PC-9 (cell line): ENCODE data around the gene DENND6A. TPM values are rescaled to one million over a fixed set of nuclear protein-coding genes. Genes with fewer than 3 reads are reported as not detected.

Experiments
- Bru-seq: library from RNA; stranded (reverse); fragments of 400-500 nt; gene quantifications from one replicate; lab custom pipeline; 2021; lab: Mats Ljungman, UMichigan
- BruChase-seq, 2 experiments: library from RNA; stranded (reverse); fragments of 400-500 nt; gene quantifications; one replicate each; lab custom pipeline; 2021; lab: Mats Ljungman, UMichigan
- BruUV-seq: library from RNA; stranded (reverse); fragments of 400-500 nt; replicated peaks from 2 replicates; lab custom pipeline; 2021; lab: Mats Ljungman, UMichigan
- CTCF ChIA-PET: fragments of 300-600 bp; sonication (Branson Sonifier 250); formaldehyde crosslinking; loops from one replicate; lab custom pipeline; 2022; ENCODE audit warnings: antibody characterized with exemption; lab: Charles Lee
- POLR2A ChIA-PET: fragments of 300-600 bp; sonication (Branson Sonifier 250); formaldehyde crosslinking; loops from one replicate; lab custom pipeline; 2022; ENCODE audit warnings: antibody characterized with exemption; ENCODE audit not compliant: unreplicated experiment; lab: Charles Lee
- DNase-seq, 2 experiments: peaks; one replicate each; pipeline versions ENCODE4 v3.0.0 to v3.0.0-alpha.2; 2015 to 2022; ENCODE audit warnings: mixed read lengths in 1 of 2
- H2AFZ ChIP-seq: fragments of 200-600 bp; sonication (generic); 2 replicates; pipeline ENCODE4 v1.8.1; 2017; ENCODE audit warnings: antibody characterized with exemption
- H3F3A ChIP-seq: fragments of 200-600 bp; sonication (generic); 2 replicates; pipeline ENCODE4 v1.8.1; 2017; ENCODE audit warnings: antibody characterized with exemption, mild to moderate bottlenecking, low read depth; ENCODE audit not compliant: insufficient read depth
- H3K27ac ChIP-seq: fragments of 200-600 bp; sonication (generic); 2 replicates; pipeline ENCODE4 v1.6.1; 2016; ENCODE audit warnings: mixed run types
- H3K27me3 ChIP-seq: fragments of 200-600 bp; sonication (generic); 2 replicates; pipeline ENCODE4 v1.6.1; 2016; ENCODE audit warnings: low read depth, mixed run types; ENCODE audit not compliant: insufficient read depth
- H3K36me3 ChIP-seq: fragments of 200-600 bp; sonication (generic); 2 replicates; pipeline ENCODE4 v1.6.1; 2016; ENCODE audit warnings: low read depth, mixed run types
- H3K4me1 ChIP-seq: fragments of 200-600 bp; sonication (generic); replicated peaks from 2 replicates; pipeline ENCODE4 v1.6.1; 2016; ENCODE audit warnings: mixed run types; ENCODE audit not compliant: insufficient read depth
- H3K4me2 ChIP-seq: fragments of 200-600 bp; sonication (generic); 2 replicates; pipeline ENCODE4 v1.6.1; 2017; ENCODE audit warnings: mixed run types
- H3K4me3 ChIP-seq: fragments of 200-600 bp; sonication (generic); 2 replicates; pipeline ENCODE4 v1.6.1; 2016; ENCODE audit warnings: mixed run types
- H3K79me2 ChIP-seq: fragments of 200-600 bp; sonication (generic); 2 replicates; pipeline ENCODE4 v1.6.1; 2017; ENCODE audit warnings: low read depth, mixed run types
- H3K9me2 ChIP-seq: fragments of 200-600 bp; sonication (generic); 2 replicates; pipeline ENCODE4 v1.8.1; 2017; ENCODE audit warnings: mild to moderate bottlenecking; ENCODE audit not compliant: insufficient read depth
- H3K9me3 ChIP-seq: fragments of 200-600 bp; sonication (generic); 2 replicates; pipeline ENCODE4 v1.8.1; 2016; ENCODE audit warnings: low read depth; ENCODE audit not compliant: insufficient read depth
- H4K20me1 ChIP-seq: fragments of 200-600 bp; sonication (generic); 2 replicates; pipeline ENCODE4 v1.8.1; 2017; ENCODE audit not compliant: insufficient read depth
- EZH2 ChIP-seq: fragments of 200-600 bp; sonication (generic); IDR thresholded peaks from 2 replicates; pipeline ENCODE4 v1.8.0; 2017; ENCODE audit warnings: antibody characterized with exemption, low read depth
- intact Hi-C: fragments of 100-400 bp; cut with micrococcal nuclease; formaldehyde crosslinking; loops from one replicate; pipeline ENCODE4 v1.10.0; 2022; ENCODE audit not compliant: unreplicated experiment
- long read RNA-seq: library from polyadenylated mRNA; stranded (forward); transcript quantifications from one replicate; pipeline ENCODE4 v2.0.0, GENCODE V29; 2022
- total RNA-seq: library from RNA; stranded (reverse); gene quantifications from 2 replicates; pipeline ENCODE4 v1.2.3, GENCODE V29; 2021
- TF ChIP-seq, protein P1 (sequence below): fragments of 200-600 bp; sonication (generic); conservative IDR thresholded peaks from 2 replicates; pipeline ENCODE4 v1.6.1; 2017; ENCODE audit warnings: mixed run types, antibody characterized with exemption, mild to moderate bottlenecking, moderate library complexity

The DENND6A gene
- 23.6 and 28.2 TPM in 2 replicates for total RNA-seq
- Bru-seq, nascent RNA, result percentile 92 among the genes with signal in this experiment
- BruChase-seq, experiment 1, labeled RNA remaining after a 2-hour chase, result percentile 94 among the genes with signal in this experiment
- percentile 88 among the genes with signal in this experiment for BruChase-seq, experiment 2, labeled RNA remaining after a 6-hour chase
- long read RNA-seq, partial matches to known transcripts, result 2 of 14 reads
- long read RNA-seq, other reads (novel, unspliced or antisense), result 12 of 14 reads

GRCh38 chr3:57692396-57693147, at the start of gene DENND6A:
Gene DENND6A, minus strand, starts transcription at chr3:57693077. Its CDS starts 59 bp downstream, at chr3:57693018.
- BruUV-seq, result no TSS peak
- Histone ChIP-seq H3K27me3 (no peaks in the 10 kb centered on the region), H3K4me2 (peak within 1 kb of the TSS; percentile 89), H3K36me3 (no peaks in the 10 kb centered on the region), H2AFZ (peak within 1 kb of the TSS; percentile 83), H3K4me3 (peak within 1 kb of the TSS; percentile 65), H3F3A (peaks cover 38% of the 10 kb centered on the region), H3K79me2 (peaks cover 47% of the 10 kb centered on the region), H3K9me2 (no peaks in the 10 kb centered on the region), H3K27ac (peak within 1 kb of the TSS; percentile 91), H3K4me1 (peaks cover 32% of the 10 kb centered on the region), H3K9me3 (no peaks in the 10 kb centered on the region), H4K20me1 (no peaks in the 10 kb centered on the region; the same call in 1 of the 2 replicates)
- POLR2A ChIA-PET, result interaction anchor here (0.5 to 1.0 kb wide), 4 partner anchors 64 to 111 kb away, joined by 3 to 5 read pairs (median 4); partner anchors contain the start of genes ARF4 and SLMAP
- CTCF ChIA-PET, result no interaction called here
- no peak for TF ChIP-seq EZH2
- TF ChIP-seq, protein P1, sequence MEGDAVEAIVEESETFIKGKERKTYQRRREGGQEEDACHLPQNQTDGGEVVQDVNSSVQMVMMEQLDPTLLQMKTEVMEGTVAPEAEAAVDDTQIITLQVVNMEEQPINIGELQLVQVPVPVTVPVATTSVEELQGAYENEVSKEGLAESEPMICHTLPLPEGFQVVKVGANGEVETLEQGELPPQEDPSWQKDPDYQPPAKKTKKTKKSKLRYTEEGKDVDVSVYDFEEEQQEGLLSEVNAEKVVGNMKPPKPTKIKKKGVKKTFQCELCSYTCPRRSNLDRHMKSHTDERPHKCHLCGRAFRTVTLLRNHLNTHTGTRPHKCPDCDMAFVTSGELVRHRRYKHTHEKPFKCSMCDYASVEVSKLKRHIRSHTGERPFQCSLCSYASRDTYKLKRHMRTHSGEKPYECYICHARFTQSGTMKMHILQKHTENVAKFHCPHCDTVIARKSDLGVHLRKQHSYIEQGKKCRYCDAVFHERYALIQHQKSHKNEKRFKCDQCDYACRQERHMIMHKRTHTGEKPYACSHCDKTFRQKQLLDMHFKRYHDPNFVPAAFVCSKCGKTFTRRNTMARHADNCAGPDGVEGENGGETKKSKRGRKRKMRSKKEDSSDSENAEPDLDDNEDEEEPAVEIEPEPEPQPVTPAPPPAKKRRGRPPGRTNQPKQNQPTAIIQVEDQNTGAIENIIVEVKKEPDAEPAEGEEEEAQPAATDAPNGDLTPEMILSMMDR, result no peak
- intact Hi-C loops, result loop anchor here (1.0 to 2.0 kb wide), 3 partner anchors 64 to 134 kb away; partner anchors contain the start of genes ARF4 and SLMAP
- DNase-seq, result peak; percentile 71 to 96

DNA sequence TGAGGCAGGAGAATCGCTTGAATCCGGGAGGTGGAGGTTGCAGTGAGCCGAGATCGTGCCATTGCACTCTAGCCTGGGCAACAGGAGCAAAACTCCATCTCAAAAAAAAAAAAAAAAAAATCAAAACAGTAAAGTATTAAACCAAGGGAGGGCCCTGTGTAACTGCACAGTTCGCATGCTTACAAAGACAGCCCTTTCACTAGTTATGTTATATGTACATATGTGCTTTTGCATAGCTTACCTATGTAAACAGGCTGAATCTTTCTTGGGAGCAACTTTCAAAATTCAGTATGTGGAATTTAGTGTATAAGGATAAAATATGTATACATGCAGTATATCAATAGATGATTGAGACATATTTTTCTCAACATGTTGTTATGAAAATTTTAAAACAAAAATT, 47.1 kb upstream of the DENND6A start:
- ChIA-PET CTCF (no interaction called here), POLR2A (no interaction called here)
- Histone ChIP-seq H3K9me2 (no peaks in the 10 kb centered on the region), H3K27ac (no peak overlapping the region), H3K4me1 (no peaks in the 10 kb centered on the region), H3K4me2 (no peak overlapping the region), H3F3A (no peaks in the 10 kb centered on the region), H3K9me3 (no peaks in the 10 kb centered on the region), H3K27me3 (no peaks in the 10 kb centered on the region), H3K4me3 (no peak overlapping the region), H4K20me1 (no peaks in the 10 kb centered on the region), H3K36me3 (no peaks in the 10 kb centered on the region), H2AFZ (no peak overlapping the region), H3K79me2 (no peaks in the 10 kb centered on the region)
- intact Hi-C loops, result no loop called here
- TF ChIP-seq, protein P1, result no peak
- TF ChIP-seq EZH2, result no peak
- no TSS peak for BruUV-seq
- no peak for DNase-seq

DNA sequence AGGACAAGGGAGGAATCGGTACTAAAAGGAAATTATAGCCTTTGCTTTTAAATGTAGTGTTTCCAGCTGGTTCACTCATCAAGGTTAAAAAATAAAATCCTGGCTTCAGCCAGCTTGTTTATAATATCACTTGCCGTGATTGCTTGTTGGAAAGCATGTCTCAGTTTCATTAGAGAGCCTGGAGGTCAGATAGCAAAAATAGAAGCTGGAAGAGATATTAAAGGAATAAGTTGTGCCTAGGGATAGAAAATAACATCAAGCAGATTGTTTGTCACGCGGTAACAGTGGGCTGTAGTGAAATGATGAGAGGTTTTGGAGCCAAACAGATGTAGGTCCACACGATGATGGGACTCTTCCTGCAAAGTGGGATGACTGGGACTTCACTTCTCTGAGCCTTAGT, 45.5 kb upstream of the DENND6A start:
- H3K27ac ChIP-seq, result no peak overlapping the region
- no peak for DNase-seq
- H2AFZ ChIP-seq, result no peak overlapping the region
- BruUV-seq, result no TSS peak
- no peaks in the 10 kb centered on the region for H4K20me1 ChIP-seq
- intact Hi-C loops, result no loop called here
- no peaks in the 10 kb centered on the region for H3K9me2 ChIP-seq
- no peaks in the 10 kb centered on the region for H3K9me3 ChIP-seq
- POLR2A ChIA-PET, result no interaction called here
- no peak overlapping the region for H3K4me3 ChIP-seq
- no peak for TF ChIP-seq EZH2
- TF ChIP-seq, protein P1, result no peak
- no peaks in the 10 kb centered on the region for H3F3A ChIP-seq
- no peak overlapping the region for H3K4me2 ChIP-seq
- CTCF ChIA-PET, result no interaction called here
- no peaks in the 10 kb centered on the region for H3K27me3 ChIP-seq
- H3K4me1 ChIP-seq, result 0 out of 2 replicates have a peak, but pooled peaks cover 7% of the 10 kb centered on the region
- H3K79me2 ChIP-seq, result no peaks in the 10 kb centered on the region
- no peaks in the 10 kb centered on the region for H3K36me3 ChIP-seq
